ENCODE results near the gene RMP24.

The RMP24 gene

DNA sequence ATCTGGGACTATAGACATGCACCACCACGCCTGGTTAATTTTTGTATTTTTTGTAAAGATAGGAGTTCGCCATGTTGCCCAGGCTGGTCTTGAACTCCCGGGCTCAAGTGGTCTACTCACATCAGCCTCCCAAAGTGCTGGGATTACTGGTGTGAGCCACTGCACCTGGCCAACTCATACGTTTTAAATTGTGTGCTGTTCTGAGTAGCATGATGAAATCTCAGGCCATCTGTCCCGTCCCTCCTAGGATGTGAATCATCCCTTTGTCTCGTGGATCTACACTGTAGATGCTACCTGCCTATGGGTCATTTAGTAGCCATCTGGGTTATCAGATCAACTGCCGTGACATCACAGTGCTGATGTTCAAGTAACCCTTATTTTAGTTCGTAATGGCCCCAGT, 38.5 kb upstream of the RMP24 start:
- Histone ChIP-seq H3K9me3 (peaks cover 0 to 6% (median 2%) of the 10 kb centered on the region in 4 donors), H3K27me3 (no peaks in the 10 kb centered on the region), H3K27ac (replicated peaks in 1 of 4) (no peak overlapping the region), H3K4me1 (peaks cover 0 to 16% (median 15%) of the 10 kb centered on the region in 4 donors), H3K36me3 (no peaks in the 10 kb centered on the region), H3K4me3 (no peak overlapping the region)
- intact Hi-C loops (cut with DNase I), result loop anchor here (10.0 kb wide), 1 partner anchor 99 kb away; no protein-coding TSS in a partner anchor
- 87% methylated on average over 8 of the region's 8 CpGs for WGBS
- no peak for DNase-seq (ENCODE audit: extremely low spot score)
- TF ChIP-seq POLR2A (IDR thresholded peaks at IDR 0.05; ENCODE audit: low read depth), result no peak
- TF ChIP-seq POLR2AphosphoS5 (IDR thresholded peaks at IDR 0.05), result no peak
- TF ChIP-seq, protein P1, sequence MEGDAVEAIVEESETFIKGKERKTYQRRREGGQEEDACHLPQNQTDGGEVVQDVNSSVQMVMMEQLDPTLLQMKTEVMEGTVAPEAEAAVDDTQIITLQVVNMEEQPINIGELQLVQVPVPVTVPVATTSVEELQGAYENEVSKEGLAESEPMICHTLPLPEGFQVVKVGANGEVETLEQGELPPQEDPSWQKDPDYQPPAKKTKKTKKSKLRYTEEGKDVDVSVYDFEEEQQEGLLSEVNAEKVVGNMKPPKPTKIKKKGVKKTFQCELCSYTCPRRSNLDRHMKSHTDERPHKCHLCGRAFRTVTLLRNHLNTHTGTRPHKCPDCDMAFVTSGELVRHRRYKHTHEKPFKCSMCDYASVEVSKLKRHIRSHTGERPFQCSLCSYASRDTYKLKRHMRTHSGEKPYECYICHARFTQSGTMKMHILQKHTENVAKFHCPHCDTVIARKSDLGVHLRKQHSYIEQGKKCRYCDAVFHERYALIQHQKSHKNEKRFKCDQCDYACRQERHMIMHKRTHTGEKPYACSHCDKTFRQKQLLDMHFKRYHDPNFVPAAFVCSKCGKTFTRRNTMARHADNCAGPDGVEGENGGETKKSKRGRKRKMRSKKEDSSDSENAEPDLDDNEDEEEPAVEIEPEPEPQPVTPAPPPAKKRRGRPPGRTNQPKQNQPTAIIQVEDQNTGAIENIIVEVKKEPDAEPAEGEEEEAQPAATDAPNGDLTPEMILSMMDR (IDR thresholded peaks at IDR 0.05), result no peak
- no peak for TF ChIP-seq EP300 (IDR thresholded peaks at IDR 0.05)

DNA sequence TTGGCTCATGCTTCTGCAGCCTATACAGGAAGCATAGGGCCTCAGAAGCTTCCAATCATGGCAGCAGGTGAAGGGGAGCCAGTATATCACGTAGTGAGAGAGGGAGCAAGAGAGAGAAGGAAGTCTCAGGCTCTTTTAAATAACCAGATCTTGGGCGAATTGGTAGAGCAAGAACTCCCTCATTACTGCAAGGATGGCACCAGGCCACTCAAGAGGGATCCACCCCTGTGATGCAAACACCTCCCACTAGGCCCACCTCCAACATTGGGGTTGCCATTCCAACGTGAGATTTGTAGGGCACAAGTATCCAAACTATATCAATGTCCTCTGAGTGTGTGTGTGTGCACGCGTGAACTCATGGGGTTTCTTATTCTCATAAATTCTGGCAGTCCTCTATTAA, 37.6 kb upstream of the RMP24 start:
- TF ChIP-seq, protein P1 (IDR thresholded peaks at IDR 0.05), result no peak
- TF ChIP-seq EP300 (IDR thresholded peaks at IDR 0.05) (no peak), POLR2AphosphoS5 (IDR thresholded peaks at IDR 0.05) (no peak), POLR2A (IDR thresholded peaks at IDR 0.05; ENCODE audit: low read depth) (no peak)
- intact Hi-C loops (cut with DNase I), result loop anchor here (10.0 kb wide), 1 partner anchor 100 kb away; no protein-coding TSS in a partner anchor
- 85% methylated on average over 5 of the region's 5 CpGs for WGBS

DNA sequence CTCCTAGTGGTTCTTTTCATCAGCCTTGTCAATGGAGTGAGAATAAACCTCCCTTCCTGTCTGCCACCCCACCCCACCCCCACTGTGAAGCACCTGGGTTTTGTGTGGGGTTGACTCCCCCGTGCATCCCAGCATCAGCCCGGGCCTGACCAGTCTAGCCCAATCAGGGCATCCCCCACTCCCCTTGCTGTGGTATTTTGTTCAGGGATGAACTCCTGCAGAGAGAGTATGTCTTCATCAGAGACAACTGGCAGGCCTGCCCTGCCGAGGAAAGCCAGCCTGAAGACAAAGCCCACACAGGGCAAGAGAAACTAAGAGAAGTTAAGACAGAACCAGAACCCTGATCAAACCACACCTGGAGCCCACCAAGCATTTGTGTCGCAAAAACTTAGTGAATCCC, 36.7 kb upstream of the RMP24 start:
- peak; percentile 57 for DNase-seq (ENCODE audit: extremely low spot score)
- H3K9me3 ChIP-seq, result no peaks in the 10 kb centered on the region
- TF ChIP-seq POLR2A (IDR thresholded peaks at IDR 0.05; ENCODE audit: low read depth) (no peak), POLR2AphosphoS5 (IDR thresholded peaks at IDR 0.05) (no peak), EP300 (IDR thresholded peaks at IDR 0.05) (no peak)
- TF ChIP-seq, protein P1 (IDR thresholded peaks at IDR 0.05), result no peak
- H3K4me3 ChIP-seq, result no peak overlapping the region
- intact Hi-C loops (cut with DNase I), result loop anchor here (10.0 kb wide), 1 partner anchor 101 kb away; no protein-coding TSS in a partner anchor
- 76% methylated on average over 4 of the region's 4 CpGs for WGBS
- H3K4me1 ChIP-seq, result peaks cover 0 to 22% (median 18%) of the 10 kb centered on the region in 4 donors
- no peaks in the 10 kb centered on the region for H3K27me3 ChIP-seq
- H3K36me3 ChIP-seq, result no peaks in the 10 kb centered on the region
- H3K27ac ChIP-seq (replicated peaks in 1 of 4), result no peak overlapping the region

More for the DNA sequence above, 37.6 kb upstream of the RMP24 start:
- H3K27ac ChIP-seq (replicated peaks in 1 of 4), result no peak overlapping the region
- H3K36me3 ChIP-seq, result no peaks in the 10 kb centered on the region
- peaks cover 0 to 6% (median 2%) of the 10 kb centered on the region in 4 donors for H3K9me3 ChIP-seq
- peaks cover 0 to 22% (median 18%) of the 10 kb centered on the region in 4 donors for H3K4me1 ChIP-seq
- no peak overlapping the region for H3K4me3 ChIP-seq
- peak; percentile 91 for DNase-seq (ENCODE audit: extremely low spot score)
- H3K27me3 ChIP-seq, result no peaks in the 10 kb centered on the region

DNA sequence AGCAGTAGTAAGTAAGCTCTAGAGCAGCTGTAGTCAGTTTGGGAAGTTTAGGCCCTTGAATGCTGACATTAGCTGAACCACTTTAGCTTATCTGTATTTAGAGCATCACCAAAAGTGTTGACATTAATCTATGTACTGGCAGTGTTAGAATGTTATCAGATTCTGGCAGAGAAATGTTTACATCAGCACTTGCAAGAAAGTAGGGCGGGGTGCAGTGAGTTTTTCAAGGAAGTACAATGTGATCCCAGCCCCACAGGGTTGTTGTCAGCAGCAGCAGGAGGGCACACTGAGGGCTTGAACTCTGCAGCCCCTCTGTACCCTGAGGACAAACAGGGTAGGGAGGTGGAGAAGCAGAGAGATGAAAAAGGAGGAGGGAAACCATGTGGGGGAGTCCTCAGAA, 35.5 kb upstream of the RMP24 start:
- intact Hi-C loops (cut with DNase I), result loop anchor here (10.0 kb wide), 1 partner anchor 102 kb away; no protein-coding TSS in a partner anchor
- Histone ChIP-seq H3K27ac (replicated peaks in 1 of 4) (peak overlapping the region in 1 of 4 donors; percentile 13), H3K9me3 (no peaks in the 10 kb centered on the region), H3K27me3 (no peaks in the 10 kb centered on the region), H3K4me3 (no peak overlapping the region), H3K36me3 (no peaks in the 10 kb centered on the region), H3K4me1 (peaks cover 0 to 22% (median 18%) of the 10 kb centered on the region in 4 donors)
- DNase-seq (ENCODE audit: extremely low spot score), result peak; percentile 57
- no peak for TF ChIP-seq EP300 (IDR thresholded peaks at IDR 0.05)
- no peak for TF ChIP-seq POLR2AphosphoS5 (IDR thresholded peaks at IDR 0.05)
- TF ChIP-seq, protein P1 (IDR thresholded peaks at IDR 0.05), result no peak
- TF ChIP-seq POLR2A (IDR thresholded peaks at IDR 0.05; ENCODE audit: low read depth), result no peak
- 90% methylated on average over 1 of the region's 1 CpG for WGBS

DNA sequence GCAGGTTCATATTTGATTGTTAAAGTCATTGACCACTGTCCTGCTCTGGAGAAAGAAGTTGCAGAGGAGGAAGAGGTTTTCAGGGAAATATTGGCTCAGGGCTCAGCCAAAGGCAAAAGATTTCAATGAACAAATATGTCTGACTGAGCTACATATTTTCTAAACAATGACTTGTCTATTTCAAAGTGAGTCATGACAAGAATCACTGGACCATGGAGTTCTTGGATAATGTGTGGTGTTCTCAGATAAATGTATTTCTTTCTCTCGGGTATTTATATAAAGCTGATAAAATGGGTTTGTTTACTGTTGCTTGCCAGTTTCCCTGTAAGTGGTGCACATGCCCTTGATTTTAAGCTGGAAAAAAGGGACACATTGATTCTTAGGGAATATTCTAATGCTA, 34.3 kb upstream of the RMP24 start:
- WGBS, result 50% methylated on average over 1 of the region's 1 CpG
- Histone ChIP-seq H3K27me3 (no peaks in the 10 kb centered on the region), H3K9me3 (no peaks in the 10 kb centered on the region), H3K4me1 (peaks cover 0 to 22% (median 18%) of the 10 kb centered on the region in 4 donors), H3K4me3 (no peak overlapping the region), H3K36me3 (no peaks in the 10 kb centered on the region), H3K27ac (replicated peaks in 1 of 4) (peak overlapping the region; percentile 33 to 49 (median 41))
- TF ChIP-seq POLR2A (IDR thresholded peaks at IDR 0.05; ENCODE audit: low read depth), result no peak
- TF ChIP-seq, protein P1 (IDR thresholded peaks at IDR 0.05), result no peak
- TF ChIP-seq EP300 (IDR thresholded peaks at IDR 0.05), result no peak
- TF ChIP-seq POLR2AphosphoS5 (IDR thresholded peaks at IDR 0.05), result no peak
- DNase-seq (ENCODE audit: extremely low spot score), result peak; percentile 26
- intact Hi-C loops (cut with DNase I), result loop anchor here (10.0 kb wide), 1 partner anchor 103 kb away; no protein-coding TSS in a partner anchor
